ENCODE results near the gene SETD2.

- TF ChIP-seq POLR2AphosphoS5 (IDR thresholded peaks at IDR 0.05; ENCODE audit: low read depth) (no peak), EZH2phosphoT487 (IDR thresholded peaks at IDR 0.05; ENCODE audit: unreplicated experiment) (no peak), CREB1 (CRISPR knock-in tag; IDR thresholded peaks at IDR 0.05; ENCODE audit: low read depth) (no peak), REST (IDR thresholded peaks at IDR 0.05; ENCODE audit: unreplicated experiment) (no peak), STAT1 (IDR thresholded peaks at IDR 0.05; ENCODE audit: unreplicated experiment) (no peak), JUNB (IDR thresholded peaks at IDR 0.05; ENCODE audit: unreplicated experiment) (no peak), EZH2 (IDR thresholded peaks at IDR 0.05; ENCODE audit: low read depth, unreplicated experiment) (no peak), NANOG (IDR thresholded peaks at IDR 0.05; ENCODE audit: borderline replicate concordance) (no peak), ZNF331 (CRISPR knock-in tag; IDR thresholded peaks at IDR 0.05; ENCODE audit: low read depth) (no peak), ETS1 (IDR thresholded peaks at IDR 0.05) (no peak), ZNF114 (CRISPR knock-in tag; IDR thresholded peaks at IDR 0.05) (no peak)
- TF ChIP-seq, protein P1, sequence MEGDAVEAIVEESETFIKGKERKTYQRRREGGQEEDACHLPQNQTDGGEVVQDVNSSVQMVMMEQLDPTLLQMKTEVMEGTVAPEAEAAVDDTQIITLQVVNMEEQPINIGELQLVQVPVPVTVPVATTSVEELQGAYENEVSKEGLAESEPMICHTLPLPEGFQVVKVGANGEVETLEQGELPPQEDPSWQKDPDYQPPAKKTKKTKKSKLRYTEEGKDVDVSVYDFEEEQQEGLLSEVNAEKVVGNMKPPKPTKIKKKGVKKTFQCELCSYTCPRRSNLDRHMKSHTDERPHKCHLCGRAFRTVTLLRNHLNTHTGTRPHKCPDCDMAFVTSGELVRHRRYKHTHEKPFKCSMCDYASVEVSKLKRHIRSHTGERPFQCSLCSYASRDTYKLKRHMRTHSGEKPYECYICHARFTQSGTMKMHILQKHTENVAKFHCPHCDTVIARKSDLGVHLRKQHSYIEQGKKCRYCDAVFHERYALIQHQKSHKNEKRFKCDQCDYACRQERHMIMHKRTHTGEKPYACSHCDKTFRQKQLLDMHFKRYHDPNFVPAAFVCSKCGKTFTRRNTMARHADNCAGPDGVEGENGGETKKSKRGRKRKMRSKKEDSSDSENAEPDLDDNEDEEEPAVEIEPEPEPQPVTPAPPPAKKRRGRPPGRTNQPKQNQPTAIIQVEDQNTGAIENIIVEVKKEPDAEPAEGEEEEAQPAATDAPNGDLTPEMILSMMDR (conservative IDR thresholded peaks at IDR 0.05; ENCODE audit: low read depth in 2 of 2) = no peak
Observed at GRCh38 chr3:47149339-47149933, 14.5 kb downstream of the SETD2 start.

Data from GM23338 (cell line).